CD14-positive monocyte (primary cell): ENCODE results near the gene SLC14A1. TPM values are rescaled to one million over a fixed set of nuclear protein-coding genes. Genes with fewer than 3 reads are reported as not detected.

ENCODE experiments used
- DNase-seq, 3 donors: peaks; one replicate each; pipeline ENCODE4 v3.0.0-alpha.2; 2011 to 2022
- H2AFZ ChIP-seq: 2 replicates; pipeline ENCODE4 v1.6.0; 2012; ENCODE audit warnings: mild to moderate bottlenecking, low read depth, low read length, inconsistent platforms; ENCODE audit not compliant: insufficient read depth, poor library complexity, severe bottlenecking
- H3K27ac ChIP-seq, 2 donors: 1 replicate in 1 of 2; 2 replicates in 1 of 2; pipeline ENCODE4 v1.5.1; 2012 to 2013; ENCODE audit warnings: low read length in 2 of 2, control low read depth in 1 of 2, inconsistent platforms in 1 of 2, low read depth in 1 of 2, mild to moderate bottlenecking in 1 of 2
- H3K27me3 ChIP-seq, 2 donors: one replicate each; pipeline versions ENCODE4 v1.6.0 to v1.6.1; 2011 to 2013; ENCODE audit warnings: low read length in 2 of 2; ENCODE audit not compliant: control insufficient read depth in 2 of 2, insufficient read depth in 2 of 2
- H3K36me3 ChIP-seq, 2 donors: replicated peaks in 1 of 2; 1 replicate in 1 of 2; 2 replicates in 1 of 2; pipeline versions ENCODE4 v1.5.1 to v1.6.1; 2012 to 2013; ENCODE audit warnings: low read length in 2 of 2, control low read depth in 1 of 2, inconsistent platforms in 1 of 2, mild to moderate bottlenecking in 1 of 2; ENCODE audit not compliant: insufficient read depth in 2 of 2, control insufficient read depth in 1 of 2
- H3K4me1 ChIP-seq, 2 donors: 1 replicate in 1 of 2; 2 replicates in 1 of 2; pipeline versions ENCODE4 v1.5.1 to v1.6.1; 2012 to 2013; ENCODE audit warnings: low read length in 2 of 2, control low read depth in 1 of 2, inconsistent platforms in 1 of 2, mild to moderate bottlenecking in 1 of 2, moderate library complexity in 1 of 2; ENCODE audit not compliant: insufficient read depth in 2 of 2, control insufficient read depth in 1 of 2
- H3K4me2 ChIP-seq: replicated peaks from 2 replicates; pipeline ENCODE3; 2012; ENCODE audit warnings: low read length, moderate library complexity, mild to moderate bottlenecking; ENCODE audit not compliant: poor library complexity, severe bottlenecking; ENCODE audit errors: extremely low read depth
- H3K4me3 ChIP-seq, 3 experiments: fragments of 200-600 bp in 1 of 3; sonication (generic) in 1 of 3; replicated peaks in 1 of 3; 1 replicate in 2 of 3; 2 replicates in 1 of 3; pipeline ENCODE4 v1.5.1; 2011 to 2013; ENCODE audit warnings: low read length in 3 of 3, mild to moderate bottlenecking in 3 of 3, control low read depth in 2 of 3, low read depth in 2 of 3, inconsistent platforms in 1 of 3, moderate library complexity in 1 of 3
- H3K79me2 ChIP-seq: 2 replicates; pipeline ENCODE4 v1.6.0; 2012; ENCODE audit warnings: mild to moderate bottlenecking, control low read depth, inconsistent platforms, low read length, moderate library complexity; ENCODE audit not compliant: insufficient read depth
- H3K9ac ChIP-seq: 2 replicates; pipeline ENCODE4 v1.6.0; 2017; ENCODE audit warnings: low read length, mild to moderate bottlenecking; ENCODE audit not compliant: insufficient read depth, poor library complexity, severe bottlenecking
- H3K9me3 ChIP-seq, 2 donors: replicated peaks in 1 of 2; 1 replicate in 1 of 2; 2 replicates in 1 of 2; pipeline versions ENCODE4 v1.5.1 to v1.6.1; 2012 to 2013; ENCODE audit warnings: low read length in 2 of 2, control low read depth in 1 of 2; ENCODE audit not compliant: control insufficient read depth in 1 of 2, insufficient read depth in 1 of 2
- H4K20me1 ChIP-seq: 2 replicates; pipeline ENCODE4 v1.6.0; 2012; ENCODE audit warnings: mild to moderate bottlenecking, low read length, control low read depth, moderate library complexity; ENCODE audit not compliant: insufficient read depth
- H3K27ac Mint-ChIP-seq, 7 donors: one replicate each; pipeline ENCODE4 v1.8.0; 2020; ENCODE audit warnings: mild to moderate bottlenecking in 7 of 7, mixed read lengths in 7 of 7, moderate library complexity in 6 of 7, inconsistent platforms in 2 of 7
- H3K27me3 Mint-ChIP-seq, 3 donors: one replicate each; pipeline ENCODE4 v1.8.0; 2021 to 2022; ENCODE audit warnings: low read depth in 3 of 3, mild to moderate bottlenecking in 3 of 3, mixed read lengths in 3 of 3, moderate library complexity in 3 of 3, inconsistent platforms in 1 of 3
- H3K36me3 Mint-ChIP-seq, 2 donors: one replicate each; pipeline ENCODE4 v1.8.0; 2020; ENCODE audit warnings: mixed read lengths in 2 of 2, inconsistent platforms in 1 of 2, mild to moderate bottlenecking in 1 of 2
- H3K4me1 Mint-ChIP-seq: one replicate; pipeline ENCODE4 v1.8.0; 2020; ENCODE audit warnings: mild to moderate bottlenecking, mixed read lengths
- H3K4me3 Mint-ChIP-seq, 2 donors: one replicate each; pipeline ENCODE4 v1.8.0; 2020; ENCODE audit warnings: mild to moderate bottlenecking in 2 of 2, mixed read lengths in 2 of 2, moderate library complexity in 1 of 2
- H3K9me3 Mint-ChIP-seq, 7 donors: one replicate each; pipeline ENCODE4 v1.8.0; 2020 to 2022; ENCODE audit warnings: mixed read lengths in 7 of 7, mild to moderate bottlenecking in 6 of 7, moderate library complexity in 6 of 7, inconsistent platforms in 2 of 7
- WGBS: methylation state at CpG from one replicate; pipeline ENCODE4 v1.1.5; 2013; ENCODE audit warnings: missing lambda C conversion rate; ENCODE audit not compliant: insufficient coverage; 5-methylcytosine and 5-hydroxymethylcytosine counted together
- intact Hi-C, 2 donors: fragments of 100-400 bp; cut with micrococcal nuclease; formaldehyde crosslinking; loops; one replicate each; pipeline versions ENCODE4 v1.15.0 to v1.15.1; 2023
- polyA plus RNA-seq, 3 donors: library from polyadenylated mRNA; depleted of rRNA in 1 of 3; unstranded in 2 of 3; stranded (reverse) in 1 of 3; fragments of 300-500 nt in 2 of 3; fragments of >200 nt in 1 of 3; fragmentation: Illumina TruSeq in 2 of 3; gene quantifications; 1 replicate in 2 of 3; 2 replicates in 1 of 3; pipeline ENCODE4 v1.2.3, GENCODE V29; 2012 to 2021
- TF ChIP-seq, protein P1 (sequence below): fragments of 200-600 bp; IDR thresholded peaks from one replicate; pipeline ENCODE4 v1.8.0; 2022; ENCODE audit warnings: antibody characterized with exemption, mild to moderate bottlenecking

Gene SLC14A1
- polyA plus RNA-seq, 3 donors: not detected

DNA sequence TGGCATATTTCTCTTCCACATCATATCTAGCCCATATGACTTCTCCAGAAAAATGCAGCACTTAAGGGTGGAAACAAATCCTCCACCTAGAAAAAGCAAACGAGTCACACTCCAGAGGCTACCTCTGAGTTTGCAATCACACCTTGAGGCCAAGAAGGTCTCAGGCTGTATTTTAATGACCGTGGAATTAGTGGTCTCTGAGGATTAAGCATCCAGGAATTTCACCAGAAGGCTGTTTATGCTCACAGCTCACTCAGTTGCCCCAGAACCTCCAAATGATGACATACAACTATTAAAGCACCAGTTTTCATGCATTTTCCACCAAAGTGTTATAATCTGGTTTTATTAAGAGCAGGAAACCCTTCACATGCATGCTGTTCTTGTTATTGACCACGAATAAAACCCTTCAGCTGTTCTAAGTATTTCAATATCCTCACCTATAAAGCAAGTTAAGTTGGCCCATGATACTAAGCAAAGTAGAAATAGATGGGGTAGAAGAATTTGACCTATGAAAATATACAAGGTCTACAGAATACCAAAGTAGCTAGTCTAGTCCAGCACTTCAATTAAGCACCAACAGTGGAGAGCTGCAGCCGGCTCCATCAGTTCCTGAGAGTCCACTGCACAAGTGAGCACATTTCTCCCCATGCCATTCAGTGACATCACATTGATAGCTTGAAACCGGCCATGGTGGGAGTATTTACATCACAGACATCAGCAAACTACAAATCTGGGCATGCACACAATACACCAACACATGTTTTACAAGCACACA, 39.5 kb upstream of the SLC14A1 start:
- Histone ChIP-seq H3K79me2 (no peaks in the 10 kb centered on the region), H3K4me3 (no peak overlapping the region), H3K36me3 (no peaks in the 10 kb centered on the region), H3K9ac (no peak overlapping the region), H3K9me3 (no peaks in the 10 kb centered on the region), H3K4me1 (peaks cover 48 to 68% of the 10 kb centered on the region in 2 donors), H4K20me1 (no peaks in the 10 kb centered on the region), H3K27ac (peak overlapping the region in 1 of 2 donors; percentile 83), H3K4me2 (no peak overlapping the region), H3K27me3 (no peaks in the 10 kb centered on the region), H2AFZ (no peak overlapping the region)
- peaks cover 0 to 3% (median 0%) of the 10 kb centered on the region in 3 donors for H3K27me3 Mint-ChIP-seq
- TF ChIP-seq, protein P1, sequence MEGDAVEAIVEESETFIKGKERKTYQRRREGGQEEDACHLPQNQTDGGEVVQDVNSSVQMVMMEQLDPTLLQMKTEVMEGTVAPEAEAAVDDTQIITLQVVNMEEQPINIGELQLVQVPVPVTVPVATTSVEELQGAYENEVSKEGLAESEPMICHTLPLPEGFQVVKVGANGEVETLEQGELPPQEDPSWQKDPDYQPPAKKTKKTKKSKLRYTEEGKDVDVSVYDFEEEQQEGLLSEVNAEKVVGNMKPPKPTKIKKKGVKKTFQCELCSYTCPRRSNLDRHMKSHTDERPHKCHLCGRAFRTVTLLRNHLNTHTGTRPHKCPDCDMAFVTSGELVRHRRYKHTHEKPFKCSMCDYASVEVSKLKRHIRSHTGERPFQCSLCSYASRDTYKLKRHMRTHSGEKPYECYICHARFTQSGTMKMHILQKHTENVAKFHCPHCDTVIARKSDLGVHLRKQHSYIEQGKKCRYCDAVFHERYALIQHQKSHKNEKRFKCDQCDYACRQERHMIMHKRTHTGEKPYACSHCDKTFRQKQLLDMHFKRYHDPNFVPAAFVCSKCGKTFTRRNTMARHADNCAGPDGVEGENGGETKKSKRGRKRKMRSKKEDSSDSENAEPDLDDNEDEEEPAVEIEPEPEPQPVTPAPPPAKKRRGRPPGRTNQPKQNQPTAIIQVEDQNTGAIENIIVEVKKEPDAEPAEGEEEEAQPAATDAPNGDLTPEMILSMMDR: no peak
- intact Hi-C loops: no loop called here
- no peak overlapping the region for H3K4me3 Mint-ChIP-seq
- peaks cover 0 to 4% (median 0%) of the 10 kb centered on the region in 7 donors for H3K9me3 Mint-ChIP-seq
- no peaks in the 10 kb centered on the region for H3K36me3 Mint-ChIP-seq
- H3K4me1 Mint-ChIP-seq: peaks cover 62% of the 10 kb centered on the region
- 95% methylated on average over 2 of the region's 5 CpGs for WGBS
- no peak for DNase-seq
- peak overlapping the region in 6 of 7 donors; percentile 6 to 91 (median 80) for H3K27ac Mint-ChIP-seq

DNA sequence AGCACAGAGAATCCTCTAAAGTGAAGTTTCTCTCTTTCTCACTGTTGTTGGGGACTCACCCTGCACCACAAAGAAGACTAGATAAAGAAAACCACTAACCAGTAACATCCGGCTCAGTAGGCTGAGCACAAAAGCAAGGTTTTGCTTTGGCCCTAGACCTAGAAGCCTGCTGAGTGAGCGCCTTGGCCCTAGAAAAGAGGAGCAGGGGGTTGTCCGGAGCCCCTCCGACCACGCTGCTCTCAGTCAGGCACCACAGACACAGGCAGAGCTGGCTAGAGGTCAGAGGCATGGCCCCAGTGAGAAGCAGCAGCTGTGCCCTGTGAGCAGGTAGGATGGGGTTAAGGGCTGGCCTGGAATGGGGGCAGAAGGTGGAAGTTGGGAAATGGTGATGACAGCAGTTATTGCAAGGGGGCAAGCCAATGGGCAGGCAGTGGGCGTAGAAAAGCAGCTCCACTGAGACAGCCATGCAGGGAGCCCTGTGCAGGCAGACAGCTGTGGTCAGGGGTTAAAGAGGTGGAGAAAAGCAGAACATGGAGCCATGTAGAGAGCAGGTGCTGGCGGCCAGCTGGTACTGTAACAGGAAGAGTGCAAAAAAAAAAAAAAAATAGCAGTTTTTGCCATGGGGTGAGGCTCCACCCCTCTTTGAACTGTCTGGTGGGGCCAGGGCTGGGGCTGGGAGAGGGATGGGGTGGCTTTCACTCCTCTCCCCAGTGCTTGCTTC, 36.9 kb upstream of the SLC14A1 start:
- peak overlapping the region; percentile 78 to 94 (median 89) for H3K27ac Mint-ChIP-seq
- peaks cover 66% of the 10 kb centered on the region for H3K4me1 Mint-ChIP-seq
- peak overlapping the region in 1 of 3 experiments; percentile 59 for H3K4me3 ChIP-seq
- H3K79me2 ChIP-seq: no peaks in the 10 kb centered on the region
- H2AFZ ChIP-seq: peak overlapping the region; percentile 80
- 4% methylated on average over 7 of the region's 7 CpGs for WGBS
- no peaks in the 10 kb centered on the region for H3K27me3 ChIP-seq
- intact Hi-C loops: no loop called here
- no peaks in the 10 kb centered on the region for H3K36me3 ChIP-seq
- peak overlapping the region; percentile 61 for H3K4me2 ChIP-seq
- peaks cover 0 to 3% (median 0%) of the 10 kb centered on the region in 3 donors for H3K27me3 Mint-ChIP-seq
- H4K20me1 ChIP-seq: no peaks in the 10 kb centered on the region
- DNase-seq: peak; percentile 57 to 77 (median 62)
- H3K4me1 ChIP-seq: peaks cover 49 to 65% of the 10 kb centered on the region in 2 donors
- H3K36me3 Mint-ChIP-seq: no peaks in the 10 kb centered on the region
- TF ChIP-seq, protein P1: no peak
- peak overlapping the region; percentile 70 to 77 for H3K27ac ChIP-seq
- H3K9ac ChIP-seq: peak overlapping the region; percentile 32
- no peaks in the 10 kb centered on the region for H3K9me3 ChIP-seq
- peak overlapping the region; percentile 62 to 72 for H3K4me3 Mint-ChIP-seq
- peaks cover 0 to 3% (median 0%) of the 10 kb centered on the region in 7 donors for H3K9me3 Mint-ChIP-seq
